HepG2 (cell line): ENCODE results near the gene RHOD. TPM values are rescaled to one million over a fixed set of nuclear protein-coding genes. Genes with fewer than 3 reads are reported as not detected.
A peak's percentile ranks its signal among the peaks of the same experiment; 100 is the strongest.

Experiments used
- AHR ChIP-seq: IDR thresholded peaks from 2 replicates; pipeline ENCODE4 v1.6.1; 2018; ENCODE audit warnings: missing genetic modification reagents, missing compliant biosample characterization
- ATF1 ChIP-seq: IDR thresholded peaks from 2 replicates; pipeline ENCODE4 v1.6.1; 2016; ENCODE audit warnings: mild to moderate bottlenecking, control low read depth
- BCL6 ChIP-seq: IDR thresholded peaks from 2 replicates; pipeline ENCODE4 v1.6.1; 2016; ENCODE audit warnings: missing genetic modification reagents, missing compliant biosample characterization
- CBFB ChIP-seq: sonication (generic); formaldehyde crosslinking; IDR thresholded peaks from 2 replicates; pipeline ENCODE4 v1.4.0; 2020; ENCODE audit warnings: missing genetic modification reagents
- CBX2 ChIP-seq, 2 experiments: fragments of 200-600 bp in 1 of 2; sonication (generic); formaldehyde crosslinking in 1 of 2; IDR thresholded peaks; 2 replicates each; pipeline versions ENCODE4 v1.7.0 to v1.8.1; 2018 to 2022; ENCODE audit warnings: low read depth in 2 of 2, low read length in 1 of 2, mild to moderate bottlenecking in 1 of 2, missing genetic modification reagents in 1 of 2
- CEBPG ChIP-seq: IDR thresholded peaks from 2 replicates; pipeline ENCODE4 v1.6.1; 2016
- JUND ChIP-seq: sonication (generic); formaldehyde crosslinking; IDR thresholded peaks from 2 replicates; pipeline ENCODE4 v1.8.0; 2022; ENCODE audit warnings: mild to moderate bottlenecking, missing genetic modification reagents
- MXD4 ChIP-seq: IDR thresholded peaks from 2 replicates; pipeline ENCODE4 v1.6.1; 2016; ENCODE audit warnings: mild to moderate bottlenecking, missing biosample characterization, missing genetic modification reagents
- NBN ChIP-seq: fragments of 450-650 bp; conservative IDR thresholded peaks from 2 replicates; pipeline ENCODE4 v1.6.1; 2017
- NCOA2 ChIP-seq: sonication (generic); formaldehyde crosslinking; IDR thresholded peaks from 2 replicates; pipeline ENCODE4 v1.8.0; 2022; ENCODE audit warnings: inconsistent platforms
- NCOA5 ChIP-seq: sonication (generic); formaldehyde crosslinking; IDR thresholded peaks from 2 replicates; pipeline ENCODE4 v1.4.0; 2020; ENCODE audit warnings: missing genetic modification reagents
- NFIB ChIP-seq: sonication (generic); formaldehyde crosslinking; IDR thresholded peaks from 2 replicates; pipeline ENCODE4 v1.9.0; 2021; ENCODE audit warnings: missing genetic modification reagents, mild to moderate bottlenecking, borderline replicate concordance
- NR2F1 ChIP-seq, 2 experiments: fragments of 450-650 bp in 1 of 2; formaldehyde crosslinking in 1 of 2; IDR thresholded peaks; 2 replicates each; pipeline versions ENCODE4 v1.5.0 to v1.6.1; 2016 to 2020; ENCODE audit warnings: mild to moderate bottlenecking in 1 of 2, missing compliant biosample characterization in 1 of 2, missing genetic modification reagents in 1 of 2, moderate library complexity in 1 of 2
- PRMT3 ChIP-seq: sonication (generic); formaldehyde crosslinking; IDR thresholded peaks from 2 replicates; pipeline ENCODE4 v1.8.1; 2022; ENCODE audit warnings: low read depth, mild to moderate bottlenecking, moderate library complexity, missing genetic modification reagents, borderline replicate concordance
- RAD21 ChIP-seq: fragments of 450-650 bp; formaldehyde crosslinking; IDR thresholded peaks from 2 replicates; pipeline ENCODE4 v1.5.0; 2020; ENCODE audit warnings: mild to moderate bottlenecking
- SMC3 ChIP-seq: IDR thresholded peaks from 2 replicates; pipeline ENCODE4 v1.6.1; 2011; ENCODE audit warnings: low read length, improper control_type of control experiment
- TP53 ChIP-seq: sonication (generic); formaldehyde crosslinking; conservative IDR thresholded peaks from 2 replicates; pipeline ENCODE4 v1.4.0; 2020; ENCODE audit warnings: missing genetic modification reagents
- TSC22D2 ChIP-seq: sonication (generic); formaldehyde crosslinking; IDR thresholded peaks from 2 replicates; pipeline ENCODE4 v1.5.1; 2020; ENCODE audit warnings: missing genetic modification reagents, mild to moderate bottlenecking, borderline replicate concordance
- ZMYM2 ChIP-seq: sonication (generic); formaldehyde crosslinking; IDR thresholded peaks from 2 replicates; pipeline ENCODE4 v1.8.0; 2022; ENCODE audit warnings: mild to moderate bottlenecking, missing genetic modification reagents
- ZNF33B ChIP-seq: sonication (generic); formaldehyde crosslinking; IDR thresholded peaks from 2 replicates; pipeline ENCODE4 v1.5.1; 2020; ENCODE audit warnings: mild to moderate bottlenecking, missing genetic modification reagents
- ZNF724P ChIP-seq: sonication (generic); formaldehyde crosslinking; IDR thresholded peaks from 2 replicates; pipeline ENCODE4 v1.8.0; 2022; ENCODE audit warnings: missing genetic modification reagents, borderline replicate concordance
- ZNF737 ChIP-seq: sonication (generic); formaldehyde crosslinking; IDR thresholded peaks from 2 replicates; pipeline ENCODE4 v1.5.0; 2020; ENCODE audit warnings: missing genetic modification reagents, mild to moderate bottlenecking, borderline replicate concordance
- ZNF749 ChIP-seq: sonication (generic); formaldehyde crosslinking; IDR thresholded peaks from 2 replicates; pipeline ENCODE4 v1.8.0; 2022; ENCODE audit warnings: mild to moderate bottlenecking, missing genetic modification reagents, moderate library complexity, borderline replicate concordance
- ZNF777 ChIP-seq: sonication (generic); formaldehyde crosslinking; IDR thresholded peaks from 2 replicates; pipeline ENCODE4 v1.4.0; 2020; ENCODE audit warnings: missing genetic modification reagents
- ZNF891 ChIP-seq: sonication (generic); formaldehyde crosslinking; IDR thresholded peaks from 2 replicates; pipeline ENCODE4 v1.5.0; 2020; ENCODE audit warnings: mild to moderate bottlenecking, missing genetic modification reagents
- ZSCAN20 ChIP-seq: sonication (generic); formaldehyde crosslinking; IDR thresholded peaks from 2 replicates; pipeline ENCODE4 v1.4.0; 2020; ENCODE audit warnings: missing genetic modification reagents, mild to moderate bottlenecking, borderline replicate concordance
- polyA plus RNA-seq, 8 experiments: library from polyadenylated mRNA; depleted of rRNA in 3 of 8; stranded (reverse) in 7 of 8; unstranded in 1 of 8; fragments of >200 nt; fragmentation: Illumina TruSeq in 4 of 8; extraction: Trizol in 4 of 8; gene quantifications; 2 replicates each; pipeline versions ENCODE4 v1.2.1 to v1.2.3, GENCODE V29; 2011 to 2016; ENCODE audit warnings: low read depth in 4 of 8, missing spikeins in 1 of 8, mixed read lengths in 1 of 8; ENCODE audit not compliant: insufficient read depth in 1 of 8
- total RNA-seq, 5 experiments: library from RNA; depleted of rRNA; stranded (reverse); fragments of >200 nt; fragmentation: Illumina TruSeq; extraction: Trizol; gene quantifications; 2 replicates each; pipeline ENCODE4 v1.2.3, GENCODE V29; 2016; ENCODE audit warnings: low read depth in 1 of 5
- TF ChIP-seq, protein P1 (sequence below): sonication (generic); formaldehyde crosslinking; IDR thresholded peaks from 2 replicates; pipeline ENCODE4 v1.5.0; 2020; ENCODE audit warnings: mild to moderate bottlenecking, missing genetic modification reagents, borderline replicate concordance
- TF ChIP-seq, protein P2 (sequence below): IDR thresholded peaks from 2 replicates; pipeline ENCODE4 v1.6.1; 2016
- TF ChIP-seq, protein P3 (sequence below): IDR thresholded peaks from 2 replicates; pipeline ENCODE4 v1.6.1; 2016; ENCODE audit warnings: mild to moderate bottlenecking

Gene RHOD
- total and polyA plus RNA-seq, 2 of the 13 experiments (the other 11 are each of a cell fraction or from before 2014, with no cell fraction given): 0.27 to 0.98 TPM

- TF ChIP-seq CBX2 (IDR thresholded peaks at IDR 0.05; ENCODE audit: low read depth, low read length): no peak
- no peak for TF ChIP-seq CBX2 (CRISPR knock-in tag; IDR thresholded peaks at IDR 0.05; ENCODE audit: low read depth)
- TF ChIP-seq ZNF891 (CRISPR knock-in tag): no peak
- peak; percentile 75 for TF ChIP-seq CEBPG (CRISPR knock-in tag)
- TF ChIP-seq ATF1 (CRISPR knock-in tag): no peak
- peak; percentile 57; the same call in 1 of the 2 replicates for TF ChIP-seq MXD4 (CRISPR knock-in tag)
- 0 out of 2 replicates have a peak, but pooled peaks have one; percentile 20 for TF ChIP-seq TSC22D2 (CRISPR knock-in tag)
- TF ChIP-seq NR2F1 (CRISPR knock-in tag; IDR thresholded peaks at IDR 0.05): 0 out of 4 replicates have a peak, but pooled peaks of 1 of the 2 experiments have one; percentile 19
- TF ChIP-seq TP53 (CRISPR knock-in tag): no peak
- TF ChIP-seq ZNF737 (CRISPR knock-in tag): no peak
- TF ChIP-seq ZSCAN20 (CRISPR knock-in tag): 0 out of 2 replicates have a peak, but pooled peaks have one; percentile 64
- no peak for TF ChIP-seq ZNF749 (CRISPR knock-in tag)
- no peak for TF ChIP-seq NCOA5 (CRISPR knock-in tag)
- peak; percentile 71 for TF ChIP-seq BCL6 (CRISPR knock-in tag)
- TF ChIP-seq RAD21 (CRISPR knock-in tag): no peak
- TF ChIP-seq ZMYM2 (CRISPR knock-in tag): peak; percentile 32; the same call in 1 of the 2 replicates
- peak; percentile 28; the same call in 1 of the 2 replicates for TF ChIP-seq ZNF777 (CRISPR knock-in tag)
- TF ChIP-seq, protein P1, sequence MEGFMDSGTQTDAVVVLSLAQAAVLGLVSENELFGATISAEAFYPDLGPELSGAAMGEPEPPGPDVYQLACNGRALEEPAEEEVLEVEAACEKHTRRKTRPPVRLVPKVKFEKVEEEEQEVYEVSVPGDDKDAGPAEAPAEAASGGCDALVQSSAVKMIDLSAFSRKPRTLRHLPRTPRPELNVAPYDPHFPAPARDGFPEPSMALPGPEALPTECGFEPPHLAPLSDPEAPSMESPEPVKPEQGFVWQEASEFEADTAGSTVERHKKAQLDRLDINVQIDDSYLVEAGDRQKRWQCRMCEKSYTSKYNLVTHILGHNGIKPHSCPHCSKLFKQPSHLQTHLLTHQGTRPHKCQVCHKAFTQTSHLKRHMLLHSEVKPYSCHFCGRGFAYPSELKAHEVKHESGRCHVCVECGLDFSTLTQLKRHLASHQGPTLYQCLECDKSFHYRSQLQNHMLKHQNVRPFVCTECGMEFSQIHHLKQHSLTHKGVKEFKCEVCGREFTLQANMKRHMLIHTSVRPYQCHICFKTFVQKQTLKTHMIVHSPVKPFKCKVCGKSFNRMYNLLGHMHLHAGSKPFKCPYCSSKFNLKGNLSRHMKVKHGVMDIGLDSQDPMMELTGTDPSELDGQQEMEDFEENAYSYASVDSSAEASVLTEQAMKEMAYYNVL (CRISPR knock-in tag): no peak; the same call in 1 of the 2 replicates
- peak; percentile 53; the same call in 1 of the 2 replicates for TF ChIP-seq JUND
- TF ChIP-seq PRMT3 (CRISPR knock-in tag): no peak
- TF ChIP-seq NCOA2: peak; percentile 81
- TF ChIP-seq, protein P2, sequence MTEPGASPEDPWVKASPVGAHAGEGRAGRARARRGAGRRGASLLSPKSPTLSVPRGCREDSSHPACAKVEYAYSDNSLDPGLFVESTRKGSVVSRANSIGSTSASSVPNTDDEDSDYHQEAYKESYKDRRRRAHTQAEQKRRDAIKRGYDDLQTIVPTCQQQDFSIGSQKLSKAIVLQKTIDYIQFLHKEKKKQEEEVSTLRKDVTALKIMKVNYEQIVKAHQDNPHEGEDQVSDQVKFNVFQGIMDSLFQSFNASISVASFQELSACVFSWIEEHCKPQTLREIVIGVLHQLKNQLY (CRISPR knock-in tag): peak; percentile 83
- TF ChIP-seq NFIB: no peak
- no peak for TF ChIP-seq AHR (CRISPR knock-in tag)
- TF ChIP-seq ZNF724P (CRISPR knock-in tag): no peak
- no peak for TF ChIP-seq NBN
- TF ChIP-seq, protein P3, sequence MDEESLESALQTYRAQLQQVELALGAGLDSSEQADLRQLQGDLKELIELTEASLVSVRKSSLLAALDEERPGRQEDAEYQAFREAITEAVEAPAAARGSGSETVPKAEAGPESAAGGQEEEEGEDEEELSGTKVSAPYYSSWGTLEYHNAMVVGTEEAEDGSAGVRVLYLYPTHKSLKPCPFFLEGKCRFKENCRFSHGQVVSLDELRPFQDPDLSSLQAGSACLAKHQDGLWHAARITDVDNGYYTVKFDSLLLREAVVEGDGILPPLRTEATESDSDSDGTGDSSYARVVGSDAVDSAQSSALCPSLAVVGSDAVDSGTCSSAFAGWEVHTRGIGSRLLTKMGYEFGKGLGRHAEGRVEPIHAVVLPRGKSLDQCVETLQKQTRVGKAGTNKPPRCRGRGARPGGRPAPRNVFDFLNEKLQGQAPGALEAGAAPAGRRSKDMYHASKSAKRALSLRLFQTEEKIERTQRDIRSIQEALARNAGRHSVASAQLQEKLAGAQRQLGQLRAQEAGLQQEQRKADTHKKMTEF: peak; percentile 81
- TF ChIP-seq ZNF33B (CRISPR knock-in tag): no peak
- no peak for TF ChIP-seq CBFB (CRISPR knock-in tag)
- TF ChIP-seq SMC3: no peak
These were observed 1.7 kb upstream of the RHOD start (continued) for GRCh38 chr11:67054836-67055523.
